BJ (cell line): Measurements from ENCODE around the gene CCDC93. TPM values are rescaled to one million over a fixed set of nuclear protein-coding genes. Genes with fewer than 3 reads are reported as not detected.

Experiments used
- CTCF ChIA-PET: fragments of 350-600 bp; formaldehyde crosslinking; extraction: SDS; loops from one replicate; lab custom pipeline; 2021; ENCODE audit warnings: antibody characterized with exemption, inconsistent platforms; lab: Yijun Ruan, JAX
- POLR2A ChIA-PET: fragments of 300-600 bp; sonication (Branson Sonifier 250); formaldehyde crosslinking; extraction: SDS; loops from one replicate; lab custom pipeline; 2021; ENCODE audit warnings: antibody characterized with exemption; lab: Charles Lee
- DNase-seq: peaks from one replicate; pipeline ENCODE4 v3.0.0-alpha.2; 2011; ENCODE audit warnings: low read depth
- H3K27me3 ChIP-seq: 2 replicates; pipeline ENCODE4 v1.6.0; 2011; ENCODE audit warnings: low read length; ENCODE audit not compliant: control insufficient read depth, insufficient read depth
- H3K36me3 ChIP-seq: 2 replicates; pipeline ENCODE4 v1.5.1; 2011; ENCODE audit warnings: low read length; ENCODE audit not compliant: control insufficient read depth, insufficient read depth
- H3K4me3 ChIP-seq: 2 replicates; pipeline ENCODE4 v1.5.1; 2011; ENCODE audit warnings: low read depth, mild to moderate bottlenecking, control low read depth, low read length
- polyA plus RNA-seq: library from polyadenylated mRNA; depleted of rRNA; stranded (reverse); fragments of >200 nt; gene quantifications from 2 replicates; pipeline ENCODE4 v1.2.3, GENCODE V29; 2011
- TF ChIP-seq, protein P1 (sequence below): IDR thresholded peaks from 2 replicates; pipeline ENCODE4 v1.5.1; 2011; ENCODE audit warnings: low read depth, mild to moderate bottlenecking, control low read depth, inconsistent platforms, low read length, moderate library complexity; ENCODE audit not compliant: insufficient read depth

Gene CCDC93
- polyA plus RNA-seq, 1 experiment, result 12.8 TPM

DNA sequence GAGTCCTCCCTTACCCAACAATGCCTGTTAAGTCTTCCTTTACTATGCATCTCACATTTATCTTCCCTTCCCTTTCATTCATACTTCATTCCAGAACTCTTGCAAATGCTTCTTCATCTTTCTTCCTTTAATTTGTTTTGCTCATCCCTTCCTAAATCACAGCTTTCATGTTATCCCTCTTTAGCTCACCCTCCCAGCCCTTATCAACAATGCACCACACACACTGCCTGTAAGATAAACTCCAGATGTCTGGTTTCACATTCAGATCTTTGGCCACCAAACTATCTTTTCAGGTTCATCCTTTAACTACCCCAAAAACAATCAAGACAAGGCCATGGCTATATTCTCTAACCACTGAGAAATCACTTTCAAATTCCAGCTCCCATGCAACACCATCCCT is 3.4 kb downstream of the CCDC93 start:
- Histone ChIP-seq H3K27me3 (no peaks in the 10 kb centered on the region), H3K4me3 (no peak overlapping the region), H3K36me3 (peaks cover 6% of the 10 kb centered on the region)
- ChIA-PET POLR2A (no interaction called here), CTCF (interaction anchor here (1.7 kb wide), 1 partner anchor 174 kb away, joined by 8 read pairs; no protein-coding TSS in a partner anchor)
- TF ChIP-seq, protein P1, sequence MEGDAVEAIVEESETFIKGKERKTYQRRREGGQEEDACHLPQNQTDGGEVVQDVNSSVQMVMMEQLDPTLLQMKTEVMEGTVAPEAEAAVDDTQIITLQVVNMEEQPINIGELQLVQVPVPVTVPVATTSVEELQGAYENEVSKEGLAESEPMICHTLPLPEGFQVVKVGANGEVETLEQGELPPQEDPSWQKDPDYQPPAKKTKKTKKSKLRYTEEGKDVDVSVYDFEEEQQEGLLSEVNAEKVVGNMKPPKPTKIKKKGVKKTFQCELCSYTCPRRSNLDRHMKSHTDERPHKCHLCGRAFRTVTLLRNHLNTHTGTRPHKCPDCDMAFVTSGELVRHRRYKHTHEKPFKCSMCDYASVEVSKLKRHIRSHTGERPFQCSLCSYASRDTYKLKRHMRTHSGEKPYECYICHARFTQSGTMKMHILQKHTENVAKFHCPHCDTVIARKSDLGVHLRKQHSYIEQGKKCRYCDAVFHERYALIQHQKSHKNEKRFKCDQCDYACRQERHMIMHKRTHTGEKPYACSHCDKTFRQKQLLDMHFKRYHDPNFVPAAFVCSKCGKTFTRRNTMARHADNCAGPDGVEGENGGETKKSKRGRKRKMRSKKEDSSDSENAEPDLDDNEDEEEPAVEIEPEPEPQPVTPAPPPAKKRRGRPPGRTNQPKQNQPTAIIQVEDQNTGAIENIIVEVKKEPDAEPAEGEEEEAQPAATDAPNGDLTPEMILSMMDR, result no peak
- DNase-seq, result no peak

DNA sequence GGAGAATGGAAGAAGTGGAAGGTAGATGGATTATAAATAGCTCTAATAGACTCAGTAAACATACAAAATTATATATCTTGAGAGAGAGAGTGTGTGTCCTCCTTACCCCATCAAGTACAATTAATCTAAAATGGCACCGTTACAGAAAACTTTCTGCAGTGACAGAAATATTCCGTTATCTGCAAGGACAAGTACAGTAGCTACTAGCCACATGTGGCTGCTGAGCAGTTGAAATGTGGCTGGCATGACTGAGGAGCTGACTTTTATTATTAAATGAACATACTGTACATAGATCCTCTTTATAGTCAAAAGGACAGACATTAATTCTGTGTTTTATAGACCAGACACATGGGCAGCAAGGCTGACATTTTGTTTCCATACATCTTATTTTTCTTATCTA is 7.0 kb downstream of the CCDC93 start:
- ChIA-PET POLR2A (no interaction called here), CTCF (interaction anchor here (9.4 to 10.4 kb wide), 2 partner anchors 170 to 192 kb away, joined by 139 to 243 read pairs; partner anchors contain the start of gene DDX18)
- DNase-seq, result no peak

DNA sequence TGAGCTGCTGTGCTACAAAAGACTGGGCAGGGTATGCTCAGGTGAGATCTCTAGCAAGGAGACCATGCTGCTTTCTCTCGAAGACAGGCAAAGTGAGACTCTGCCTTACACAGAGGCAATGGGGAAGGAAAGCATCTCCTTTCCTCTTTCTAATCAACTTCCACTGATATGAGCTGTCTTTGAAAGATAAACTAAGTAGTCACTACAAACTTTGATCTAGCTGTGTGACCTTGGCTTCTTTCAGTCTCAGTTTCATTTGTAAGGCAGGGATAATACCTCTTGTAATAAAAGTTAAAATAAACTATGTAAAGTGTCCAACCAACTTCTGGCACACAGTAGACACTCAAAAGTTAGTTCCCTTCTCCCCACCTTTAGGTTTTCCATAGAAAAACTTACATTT is 7.5 kb downstream of the CCDC93 start:
- no peak for DNase-seq
- H3K36me3 ChIP-seq, result peaks cover 10% of the 10 kb centered on the region
- no peaks in the 10 kb centered on the region for H3K27me3 ChIP-seq
- ChIA-PET POLR2A (no interaction called here), CTCF (interaction anchor here (9.4 to 10.4 kb wide), 2 partner anchors 169 to 192 kb away, joined by 139 to 243 read pairs; partner anchors contain the start of gene DDX18)
- H3K4me3 ChIP-seq, result no peak overlapping the region
- TF ChIP-seq, protein P1, result no peak

More for the DNA sequence above, 7.0 kb downstream of the CCDC93 start:
- TF ChIP-seq, protein P1, result no peak
- Histone ChIP-seq H3K36me3 (peaks cover 8% of the 10 kb centered on the region), H3K4me3 (no peak overlapping the region), H3K27me3 (no peaks in the 10 kb centered on the region)

- peak; percentile 32 for DNase-seq
- POLR2A ChIA-PET, result interaction anchor here (0.6 to 0.7 kb wide), 2 partner anchors 167 to 601 kb away, joined by 3 read pairs; no protein-coding TSS in a partner anchor
- H3K4me3 ChIP-seq, result no peak overlapping the region
- H3K36me3 ChIP-seq, result peaks cover 11% of the 10 kb centered on the region
- no peaks in the 10 kb centered on the region for H3K27me3 ChIP-seq
- TF ChIP-seq, protein P1, result peak; percentile 78
- CTCF ChIA-PET, result interaction anchor here (0.8 to 10.4 kb wide), 40 partner anchors 8 to 212 kb away, joined by 3 to 243 read pairs (median 5); partner anchors contain the start of genes CCDC93 and DDX18
These were observed 10.5 kb downstream of the CCDC93 start for GRCh38 chr2:118003396-118003824.

- no peak for DNase-seq
- Histone ChIP-seq H3K27me3 (no peaks in the 10 kb centered on the region), H3K36me3 (peaks cover 10% of the 10 kb centered on the region), H3K4me3 (no peak overlapping the region)
- TF ChIP-seq, protein P1, result no peak
- ChIA-PET POLR2A (no interaction called here), CTCF (interaction anchor here (1.2 to 10.4 kb wide), 3 partner anchors 8 to 185 kb away, joined by 3 to 243 read pairs (median 139); partner anchors contain the start of gene DDX18)
These were observed 13.8 kb downstream of the CCDC93 start for GRCh38 chr2:118000041-118000440.
